ENCODE data around the gene RAPGEF4. TPM values are rescaled to one million over a fixed set of nuclear protein-coding genes. Genes with fewer than 3 reads are reported as not detected.

The RAPGEF4 gene
- total and polyA plus RNA-seq, 11 donors, result 1.3 to 21.2 (median 10.5) TPM

GRCh38 chr2:172977270-172978062 is 241.8 kb downstream of the RAPGEF4 start:
- H3K9me3 ChIP-seq, result no peaks in the 10 kb centered on the region
- no peak overlapping the region for H3K4me3 ChIP-seq
- TF ChIP-seq POLR2A (IDR thresholded peaks at IDR 0.05) (no peak), CTCF (IDR thresholded peaks at IDR 0.05) (peak in 8 of 12 donors; percentile 18 to 53 (median 30))
- ATAC-seq (peak; percentile 51 to 73 (median 62)), DNase-seq (no peak)
- no peak overlapping the region for H3K27ac ChIP-seq
- H3K27me3 ChIP-seq, result no peaks in the 10 kb centered on the region
- intact Hi-C loops (cut with DNase I), result loop anchor here in 4 of 10 donors (2.0 to 10.0 kb wide), 5 partner anchors 43 to 470 kb away; no protein-coding TSS in a partner anchor
- WGBS, 4 donors, result 63 to 68% (median 66%) methylated on average over 7 of the region's 7 CpGs
- peaks cover 0 to 3% (median 0%) of the 10 kb centered on the region in 9 donors for H3K36me3 ChIP-seq
- peaks cover 0 to 11% (median 5%) of the 10 kb centered on the region in 12 donors for H3K4me1 ChIP-seq

- H3K9me3 ChIP-seq, result no peaks in the 10 kb centered on the region
- intact Hi-C loops (cut with DNase I), result loop anchor here in 4 of 10 donors (2.0 to 10.0 kb wide), 5 partner anchors 43 to 469 kb away; no protein-coding TSS in a partner anchor
- TF ChIP-seq CTCF (IDR thresholded peaks at IDR 0.05) (no peak), POLR2A (IDR thresholded peaks at IDR 0.05) (no peak)
- H3K27ac ChIP-seq, result no peak overlapping the region
- ATAC-seq (peak in 1 of 4 donors; percentile 26), DNase-seq (no peak)
- 33 to 42% (median 39%) methylated on average over 2 of the region's 2 CpGs for WGBS, 4 donors
- no peaks in the 10 kb centered on the region for H3K27me3 ChIP-seq
- no peak overlapping the region for H3K4me3 ChIP-seq
- peaks cover 0 to 3% (median 0%) of the 10 kb centered on the region in 9 donors for H3K36me3 ChIP-seq
- H3K4me1 ChIP-seq, result peaks cover 0 to 11% (median 5%) of the 10 kb centered on the region in 12 donors
Observed at GRCh38 chr2:172978063-172978383, 242.4 kb downstream of the RAPGEF4 start.

GRCh38 chr2:172985139-172985892 is 249.7 kb downstream of the RAPGEF4 start:
- WGBS, 4 donors, result 36 to 43% (median 38%) methylated on average over 8 to 12 of the region's 12 CpGs
- Histone ChIP-seq H3K4me1 (peaks cover 0 to 17% (median 10%) of the 10 kb centered on the region in 12 donors), H3K27ac (peak overlapping the region in 11 of 12 donors; percentile 8 to 60 (median 47)), H3K4me3 (no peak overlapping the region), H3K9me3 (no peaks in the 10 kb centered on the region), H3K27me3 (no peaks in the 10 kb centered on the region), H3K36me3 (peaks cover 0 to 18% (median 0%) of the 10 kb centered on the region in 9 donors)
- DNase-seq, result peak in 4 of 5 donors; percentile 29 to 63 (median 56)
- no peak for TF ChIP-seq POLR2A (IDR thresholded peaks at IDR 0.05)
- no peak for TF ChIP-seq CTCF (IDR thresholded peaks at IDR 0.05)
- intact Hi-C loops (cut with DNase I), result no loop called here
- ATAC-seq, result peak; percentile 63 to 91 (median 86)

GRCh38 chr2:172986040-172986439 is 250.4 kb downstream of the RAPGEF4 start:
- H3K9me3 ChIP-seq, result no peaks in the 10 kb centered on the region
- intact Hi-C loops (cut with DNase I), result no loop called here
- WGBS, 4 donors, result 2 to 9% (median 6%) methylated on average over 2 of the region's 2 CpGs
- no peaks in the 10 kb centered on the region for H3K27me3 ChIP-seq
- peaks cover 0 to 17% (median 10%) of the 10 kb centered on the region in 12 donors for H3K4me1 ChIP-seq
- peaks cover 0 to 22% (median 2%) of the 10 kb centered on the region in 9 donors for H3K36me3 ChIP-seq
- no peak for TF ChIP-seq CTCF (IDR thresholded peaks at IDR 0.05)
- no peak for TF ChIP-seq POLR2A (IDR thresholded peaks at IDR 0.05)
- ATAC-seq (no peak), DNase-seq (no peak)
- no peak overlapping the region for H3K4me3 ChIP-seq
- H3K27ac ChIP-seq, result peak overlapping the region in 11 of 12 donors; percentile 8 to 60 (median 47)
